ENCODE results near the gene EPAS1.

DNA sequence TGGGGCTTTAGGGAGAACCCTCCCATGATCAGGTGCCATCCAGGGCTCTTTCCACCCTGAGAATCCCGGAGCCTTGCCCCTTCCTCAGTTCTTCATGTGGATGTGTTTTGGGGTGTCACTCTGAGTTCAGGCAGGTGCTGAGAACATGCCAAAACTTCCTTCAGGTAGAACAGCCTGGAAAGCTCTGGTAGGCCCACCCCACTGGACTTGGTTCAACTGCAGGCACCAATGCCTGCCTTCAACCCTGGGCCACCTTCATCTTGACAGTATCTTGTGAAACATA is 85.8 kb downstream of the EPAS1 start:
- no peak for TF ChIP-seq CTCF (IDR thresholded peaks at IDR 0.05)
- no peak for TF ChIP-seq POLR2A (IDR thresholded peaks at IDR 0.05)

Measured in thyroid gland (tissue), 4 donors.